Neural progenitor cell (in vitro differentiated cells): ENCODE data around the gene TGFB1I1.

ENCODE experiments used
- EZH2 ChIP-seq: fragments of 200-600 bp; sonication (generic); IDR thresholded peaks from 2 replicates; pipeline ENCODE4 v1.6.1; 2017; ENCODE audit warnings: antibody characterized with exemption, mild to moderate bottlenecking, moderate library complexity
- EZH2phosphoT487 ChIP-seq: fragments of 200-600 bp; sonication (generic); IDR thresholded peaks from 2 replicates; pipeline ENCODE4 v1.6.1; 2017; ENCODE audit warnings: antibody characterized with exemption
- TF ChIP-seq, protein P1 (sequence below): fragments of 200-600 bp; sonication (generic); IDR thresholded peaks from 2 replicates; pipeline ENCODE4 v1.5.1; 2017; ENCODE audit warnings: antibody characterized with exemption, mild to moderate bottlenecking

DNA sequence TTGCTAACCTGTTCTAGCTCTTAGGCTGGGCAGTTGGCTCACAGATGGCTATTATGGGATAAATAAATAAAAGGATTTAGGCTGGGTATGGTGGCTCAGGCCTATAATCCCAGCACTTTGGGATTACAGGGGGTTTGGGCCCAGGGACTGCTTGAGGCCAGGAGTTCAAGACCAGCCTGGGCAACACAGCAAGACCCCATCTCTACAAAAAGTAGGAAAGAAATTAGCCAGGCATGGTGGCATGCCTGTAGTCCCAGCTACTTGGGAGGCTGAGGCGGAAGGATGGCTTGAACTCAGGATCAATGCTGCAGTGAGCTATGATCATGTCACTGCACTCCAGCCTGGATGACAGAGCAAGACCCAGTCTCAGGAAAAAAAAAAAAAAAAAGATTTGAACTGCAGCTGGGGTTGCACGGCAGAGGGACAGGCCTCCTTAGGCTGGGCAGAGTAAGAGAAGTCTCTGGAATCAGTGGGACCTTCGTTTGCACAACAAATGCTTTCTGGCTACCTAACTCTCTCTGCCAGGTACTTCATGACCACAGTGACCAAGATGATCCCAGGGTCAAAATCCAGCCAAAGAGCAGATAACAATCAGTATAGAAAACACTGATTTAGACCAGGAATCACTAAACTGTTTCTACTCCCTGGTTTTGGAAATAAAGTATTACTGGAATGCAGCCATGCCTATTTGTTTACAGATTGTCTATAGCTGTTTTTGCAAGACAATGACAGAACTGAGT is 29.4 kb downstream of the TGFB1I1 start:
- TF ChIP-seq, protein P1, sequence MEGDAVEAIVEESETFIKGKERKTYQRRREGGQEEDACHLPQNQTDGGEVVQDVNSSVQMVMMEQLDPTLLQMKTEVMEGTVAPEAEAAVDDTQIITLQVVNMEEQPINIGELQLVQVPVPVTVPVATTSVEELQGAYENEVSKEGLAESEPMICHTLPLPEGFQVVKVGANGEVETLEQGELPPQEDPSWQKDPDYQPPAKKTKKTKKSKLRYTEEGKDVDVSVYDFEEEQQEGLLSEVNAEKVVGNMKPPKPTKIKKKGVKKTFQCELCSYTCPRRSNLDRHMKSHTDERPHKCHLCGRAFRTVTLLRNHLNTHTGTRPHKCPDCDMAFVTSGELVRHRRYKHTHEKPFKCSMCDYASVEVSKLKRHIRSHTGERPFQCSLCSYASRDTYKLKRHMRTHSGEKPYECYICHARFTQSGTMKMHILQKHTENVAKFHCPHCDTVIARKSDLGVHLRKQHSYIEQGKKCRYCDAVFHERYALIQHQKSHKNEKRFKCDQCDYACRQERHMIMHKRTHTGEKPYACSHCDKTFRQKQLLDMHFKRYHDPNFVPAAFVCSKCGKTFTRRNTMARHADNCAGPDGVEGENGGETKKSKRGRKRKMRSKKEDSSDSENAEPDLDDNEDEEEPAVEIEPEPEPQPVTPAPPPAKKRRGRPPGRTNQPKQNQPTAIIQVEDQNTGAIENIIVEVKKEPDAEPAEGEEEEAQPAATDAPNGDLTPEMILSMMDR, result no peak
- TF ChIP-seq EZH2phosphoT487 (no peak), EZH2 (no peak)
